Inferior parietal cortex (tissue), 1 donor: Measurements from ENCODE around the gene EVA1A.

Experiments used
- DNase-seq: peaks from one replicate; pipeline ENCODE4 v3.0.0-alpha.2; 2016; ENCODE audit errors: extremely low spot score

EVA1A gene

GRCh38 chr2:75450068-75450467, 110.7 kb downstream of the EVA1A start:
- no peak for DNase-seq

GRCh38 chr2:75447176-75447575, 113.6 kb downstream of the EVA1A start:
- no peak for DNase-seq
